ENCODE measurements around the gene FAM111A. TPM values are rescaled to one million over a fixed set of nuclear protein-coding genes. Genes with fewer than 3 reads are reported as not detected.
A peak's percentile ranks its signal among the peaks of the same experiment; 100 is the strongest.

Gene FAM111A
- total RNA-seq, 1 experiment from 2014 or later, result 37.9 TPM

- no peaks in the 10 kb centered on the region for H3K9me3 ChIP-seq (ENCODE audit: control insufficient read depth, insufficient read depth, low read depth, low read length)
- in situ Hi-C loops (cut with HindIII; ENCODE audit: low pct_unique_long_range_greater_than_20kb, low sequenced_read_pairs) (no loop called here), intact Hi-C loops (cut with micrococcal nuclease; ENCODE audit: unreplicated experiment) (no loop called here)
- ChIA-PET CTCF (no interaction called here), POLR2A (no interaction called here)
- H3K27me3 ChIP-seq (ENCODE audit: control insufficient read depth, insufficient read depth, low read length), result peaks cover 2% of the 10 kb centered on the region; the same call in 1 of the 2 replicates
- H3K27ac ChIP-seq (ENCODE audit: low read length), result no peak overlapping the region
- no peaks in the 10 kb centered on the region for H3K4me1 ChIP-seq (ENCODE audit: control insufficient read depth, insufficient read depth, low read length)
- ATAC-seq, result no peak
- no peak for DNase-seq (ENCODE audit: low read depth, low spot score)
- no peak overlapping the region for H3K4me3 ChIP-seq (ENCODE audit: low read depth in 2 of 2, low read length in 2 of 2)
- BruUV-seq (replicated peaks), result no TSS peak
- TF ChIP-seq CTCF (IDR thresholded peaks at IDR 0.05), result no peak
- no peak for TF ChIP-seq POLR2AphosphoS5 (IDR thresholded peaks at IDR 0.05; ENCODE audit: low read depth, low read length)
- TF ChIP-seq REST (IDR thresholded peaks at IDR 0.05; ENCODE audit: insufficient read depth in 1 of 2, low read depth in 2 of 2, low read length in 1 of 2), result no peak
- TF ChIP-seq TCF7L2 (IDR thresholded peaks at IDR 0.05; ENCODE audit: low read depth, low read length), result no peak
- no peak for TF ChIP-seq SIN3A (IDR thresholded peaks at IDR 0.05; ENCODE audit: borderline replicate concordance, insufficient read depth, low read depth, low read length)
- no peaks in the 10 kb centered on the region for H3K36me3 ChIP-seq (ENCODE audit: control insufficient read depth, insufficient read depth, low read length)
Measured at GRCh38 chr11:59200423-59200746, 57.7 kb downstream of the FAM111A start.

- TF ChIP-seq POLR2AphosphoS5 (IDR thresholded peaks at IDR 0.05; ENCODE audit: low read depth, low read length), result no peak
- no peak for TF ChIP-seq REST (IDR thresholded peaks at IDR 0.05; ENCODE audit: insufficient read depth in 1 of 2, low read depth in 2 of 2, low read length in 1 of 2)
- peak; percentile 31 for TF ChIP-seq CTCF (IDR thresholded peaks at IDR 0.05)
- TF ChIP-seq SIN3A (IDR thresholded peaks at IDR 0.05; ENCODE audit: borderline replicate concordance, insufficient read depth, low read depth, low read length), result no peak
- ChIA-PET CTCF (no interaction called here), POLR2A (no interaction called here)
- ATAC-seq, result no peak
- Histone ChIP-seq H3K27me3 (ENCODE audit: control insufficient read depth, insufficient read depth, low read length) (no peaks in the 10 kb centered on the region), H3K4me3 (ENCODE audit: low read depth in 2 of 2, low read length in 2 of 2) (no peak overlapping the region), H3K9me3 (ENCODE audit: control insufficient read depth, insufficient read depth, low read depth, low read length) (no peaks in the 10 kb centered on the region), H3K27ac (ENCODE audit: low read length) (no peak overlapping the region), H3K36me3 (ENCODE audit: control insufficient read depth, insufficient read depth, low read length) (no peaks in the 10 kb centered on the region), H3K4me1 (ENCODE audit: control insufficient read depth, insufficient read depth, low read length) (no peaks in the 10 kb centered on the region)
- in situ Hi-C loops (cut with HindIII; ENCODE audit: low pct_unique_long_range_greater_than_20kb, low sequenced_read_pairs), result no loop called here
- intact Hi-C loops (cut with micrococcal nuclease; ENCODE audit: unreplicated experiment), result no loop called here
- BruUV-seq (replicated peaks), result no TSS peak
- DNase-seq (ENCODE audit: low read depth, low spot score), result no peak
Measured at GRCh38 chr11:59201353-59201752, 58.7 kb downstream of the FAM111A start.

Other genes starting within 250 kb of the FAM111A start
- not detected for gene GLYATL1, start 203.4 kb upstream of the FAM111A start, total RNA-seq (2021; ENCODE audit: unreplicated experiment)
- not detected for gene GLYATL1B, start 56.5 kb upstream of the FAM111A start, total RNA-seq (2021; ENCODE audit: unreplicated experiment)
- 23.6 TPM for gene FAM111B, start 35.6 kb upstream of the FAM111A start, total RNA-seq (2021; ENCODE audit: unreplicated experiment)
- gene DTX4, start 29.3 kb downstream of the FAM111A start, total RNA-seq (2021; ENCODE audit: unreplicated experiment), result 0.21 TPM
- gene MPEG1, start 70.1 kb downstream of the FAM111A start, total RNA-seq (2021; ENCODE audit: unreplicated experiment), result 0.08 TPM
- gene OR5AN1, start 216.0 kb downstream of the FAM111A start, total RNA-seq (2021; ENCODE audit: unreplicated experiment), result not detected

Measured in Panc1 (cell line).